Measurements from ENCODE around the gene GPATCH1. TPM values are rescaled to one million over a fixed set of nuclear protein-coding genes. Genes with fewer than 3 reads are reported as not detected.

The GPATCH1 gene
- total RNA-seq, 1 experiment from 2014 or later, result 34.7 TPM

- CTCF ChIA-PET, result interaction anchor here (0.8 kb wide), 1 partner anchor 25 kb away, joined by 5 read pairs; no protein-coding TSS in a partner anchor
- no peaks in the 10 kb centered on the region for H3K9me3 ChIP-seq (ENCODE audit: control insufficient read depth, insufficient read depth, low read depth, low read length)
- H3K27ac ChIP-seq (ENCODE audit: low read length), result no peak overlapping the region
- POLR2A ChIA-PET, result interaction anchor here (0.7 kb wide), 1 partner anchor 1743 kb away, joined by 3 read pairs; no protein-coding TSS in a partner anchor
- no peaks in the 10 kb centered on the region for H3K4me1 ChIP-seq (ENCODE audit: control insufficient read depth, insufficient read depth, low read length)
- no peak for ATAC-seq
- H3K27me3 ChIP-seq (ENCODE audit: control insufficient read depth, insufficient read depth, low read length), result no peaks in the 10 kb centered on the region
- no peak for DNase-seq (ENCODE audit: low read depth, low spot score)
- BruUV-seq (replicated peaks), result no TSS peak
- TF ChIP-seq, protein P1, sequence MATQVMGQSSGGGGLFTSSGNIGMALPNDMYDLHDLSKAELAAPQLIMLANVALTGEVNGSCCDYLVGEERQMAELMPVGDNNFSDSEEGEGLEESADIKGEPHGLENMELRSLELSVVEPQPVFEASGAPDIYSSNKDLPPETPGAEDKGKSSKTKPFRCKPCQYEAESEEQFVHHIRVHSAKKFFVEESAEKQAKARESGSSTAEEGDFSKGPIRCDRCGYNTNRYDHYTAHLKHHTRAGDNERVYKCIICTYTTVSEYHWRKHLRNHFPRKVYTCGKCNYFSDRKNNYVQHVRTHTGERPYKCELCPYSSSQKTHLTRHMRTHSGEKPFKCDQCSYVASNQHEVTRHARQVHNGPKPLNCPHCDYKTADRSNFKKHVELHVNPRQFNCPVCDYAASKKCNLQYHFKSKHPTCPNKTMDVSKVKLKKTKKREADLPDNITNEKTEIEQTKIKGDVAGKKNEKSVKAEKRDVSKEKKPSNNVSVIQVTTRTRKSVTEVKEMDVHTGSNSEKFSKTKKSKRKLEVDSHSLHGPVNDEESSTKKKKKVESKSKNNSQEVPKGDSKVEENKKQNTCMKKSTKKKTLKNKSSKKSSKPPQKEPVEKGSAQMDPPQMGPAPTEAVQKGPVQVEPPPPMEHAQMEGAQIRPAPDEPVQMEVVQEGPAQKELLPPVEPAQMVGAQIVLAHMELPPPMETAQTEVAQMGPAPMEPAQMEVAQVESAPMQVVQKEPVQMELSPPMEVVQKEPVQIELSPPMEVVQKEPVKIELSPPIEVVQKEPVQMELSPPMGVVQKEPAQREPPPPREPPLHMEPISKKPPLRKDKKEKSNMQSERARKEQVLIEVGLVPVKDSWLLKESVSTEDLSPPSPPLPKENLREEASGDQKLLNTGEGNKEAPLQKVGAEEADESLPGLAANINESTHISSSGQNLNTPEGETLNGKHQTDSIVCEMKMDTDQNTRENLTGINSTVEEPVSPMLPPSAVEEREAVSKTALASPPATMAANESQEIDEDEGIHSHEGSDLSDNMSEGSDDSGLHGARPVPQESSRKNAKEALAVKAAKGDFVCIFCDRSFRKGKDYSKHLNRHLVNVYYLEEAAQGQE (IDR thresholded peaks at IDR 0.05; ENCODE audit: insufficient read depth in 1 of 2, low read depth in 2 of 2, low read length in 1 of 2), result no peak
- no peak for TF ChIP-seq TCF7L2 (IDR thresholded peaks at IDR 0.05; ENCODE audit: low read depth, low read length)
- intact Hi-C loops (cut with micrococcal nuclease; ENCODE audit: unreplicated experiment), result no loop called here
- in situ Hi-C loops (cut with HindIII; ENCODE audit: low pct_unique_long_range_greater_than_20kb, low sequenced_read_pairs), result no loop called here
- H3K4me3 ChIP-seq (ENCODE audit: low read depth in 2 of 2, low read length in 2 of 2), result no peak overlapping the region
- H3K36me3 ChIP-seq (ENCODE audit: control insufficient read depth, insufficient read depth, low read length), result no peaks in the 10 kb centered on the region
These were observed 78.2 kb downstream of the GPATCH1 start for GRCh38 chr19:33159149-33159548.

GRCh38 chr19:33159893-33160292 is 78.9 kb downstream of the GPATCH1 start:
- ATAC-seq, result no peak
- intact Hi-C loops (cut with micrococcal nuclease; ENCODE audit: unreplicated experiment), result no loop called here
- in situ Hi-C loops (cut with HindIII; ENCODE audit: low pct_unique_long_range_greater_than_20kb, low sequenced_read_pairs), result no loop called here
- Histone ChIP-seq H3K27ac (ENCODE audit: low read length) (no peak overlapping the region), H3K4me1 (ENCODE audit: control insufficient read depth, insufficient read depth, low read length) (no peaks in the 10 kb centered on the region), H3K27me3 (ENCODE audit: control insufficient read depth, insufficient read depth, low read length) (no peaks in the 10 kb centered on the region), H3K36me3 (ENCODE audit: control insufficient read depth, insufficient read depth, low read length) (no peaks in the 10 kb centered on the region), H3K9me3 (ENCODE audit: control insufficient read depth, insufficient read depth, low read depth, low read length) (no peaks in the 10 kb centered on the region), H3K4me3 (ENCODE audit: low read depth in 2 of 2, low read length in 2 of 2) (no peak overlapping the region)
- ChIA-PET POLR2A (interaction anchor here (0.7 kb wide), 1 partner anchor 1742 kb away, joined by 3 read pairs; no protein-coding TSS in a partner anchor), CTCF (no interaction called here)
- no TSS peak for BruUV-seq (replicated peaks)
- DNase-seq (ENCODE audit: low read depth, low spot score), result no peak
- TF ChIP-seq, protein P2, sequence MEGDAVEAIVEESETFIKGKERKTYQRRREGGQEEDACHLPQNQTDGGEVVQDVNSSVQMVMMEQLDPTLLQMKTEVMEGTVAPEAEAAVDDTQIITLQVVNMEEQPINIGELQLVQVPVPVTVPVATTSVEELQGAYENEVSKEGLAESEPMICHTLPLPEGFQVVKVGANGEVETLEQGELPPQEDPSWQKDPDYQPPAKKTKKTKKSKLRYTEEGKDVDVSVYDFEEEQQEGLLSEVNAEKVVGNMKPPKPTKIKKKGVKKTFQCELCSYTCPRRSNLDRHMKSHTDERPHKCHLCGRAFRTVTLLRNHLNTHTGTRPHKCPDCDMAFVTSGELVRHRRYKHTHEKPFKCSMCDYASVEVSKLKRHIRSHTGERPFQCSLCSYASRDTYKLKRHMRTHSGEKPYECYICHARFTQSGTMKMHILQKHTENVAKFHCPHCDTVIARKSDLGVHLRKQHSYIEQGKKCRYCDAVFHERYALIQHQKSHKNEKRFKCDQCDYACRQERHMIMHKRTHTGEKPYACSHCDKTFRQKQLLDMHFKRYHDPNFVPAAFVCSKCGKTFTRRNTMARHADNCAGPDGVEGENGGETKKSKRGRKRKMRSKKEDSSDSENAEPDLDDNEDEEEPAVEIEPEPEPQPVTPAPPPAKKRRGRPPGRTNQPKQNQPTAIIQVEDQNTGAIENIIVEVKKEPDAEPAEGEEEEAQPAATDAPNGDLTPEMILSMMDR (IDR thresholded peaks at IDR 0.05), result no peak
- no peak for TF ChIP-seq SIN3A (IDR thresholded peaks at IDR 0.05; ENCODE audit: borderline replicate concordance, insufficient read depth, low read depth, low read length)

- intact Hi-C loops (cut with micrococcal nuclease; ENCODE audit: unreplicated experiment) (no loop called here), in situ Hi-C loops (cut with HindIII; ENCODE audit: low pct_unique_long_range_greater_than_20kb, low sequenced_read_pairs) (no loop called here)
- TF ChIP-seq POLR2AphosphoS5 (IDR thresholded peaks at IDR 0.05; ENCODE audit: low read depth, low read length) (no peak), TCF7L2 (IDR thresholded peaks at IDR 0.05; ENCODE audit: low read depth, low read length) (no peak), SIN3A (IDR thresholded peaks at IDR 0.05; ENCODE audit: borderline replicate concordance, insufficient read depth, low read depth, low read length) (no peak)
- TF ChIP-seq, protein P2 (IDR thresholded peaks at IDR 0.05), result no peak
- TF ChIP-seq, protein P1 (IDR thresholded peaks at IDR 0.05; ENCODE audit: insufficient read depth in 1 of 2, low read depth in 2 of 2, low read length in 1 of 2), result no peak
- ATAC-seq, result no peak
- no peak overlapping the region for H3K4me3 ChIP-seq (ENCODE audit: low read depth in 2 of 2, low read length in 2 of 2)
- no peaks in the 10 kb centered on the region for H3K36me3 ChIP-seq (ENCODE audit: control insufficient read depth, insufficient read depth, low read length)
- ChIA-PET POLR2A (interaction anchor here (0.6 kb wide), 1 partner anchor 51 kb away, joined by 4 read pairs; no protein-coding TSS in a partner anchor), CTCF (interaction anchor here (1.2 kb wide), 1 partner anchor 17 kb away, joined by 3 read pairs; no protein-coding TSS in a partner anchor)
- no peaks in the 10 kb centered on the region for H3K4me1 ChIP-seq (ENCODE audit: control insufficient read depth, insufficient read depth, low read length)
- no TSS peak for BruUV-seq (replicated peaks)
- H3K9me3 ChIP-seq (ENCODE audit: control insufficient read depth, insufficient read depth, low read depth, low read length), result no peaks in the 10 kb centered on the region
- H3K27me3 ChIP-seq (ENCODE audit: control insufficient read depth, insufficient read depth, low read length), result no peaks in the 10 kb centered on the region
- H3K27ac ChIP-seq (ENCODE audit: low read length), result no peak overlapping the region
- no peak for DNase-seq (ENCODE audit: low read depth, low spot score)
These were observed 80.2 kb downstream of the GPATCH1 start for GRCh38 chr19:33161201-33161600.
